Upper lobe of right lung (tissue), 1 donor: Measurements from ENCODE around the gene GPR152. TPM values are rescaled to one million over a fixed set of nuclear protein-coding genes. Genes with fewer than 3 reads are reported as not detected.

ENCODE experiments used
- ATAC-seq: fragments of 200-7000 bp; cut with Tn5 transposase; one replicate; pipeline ENCODE4 v1.9.1; 2020; ENCODE audit warnings: mild to moderate bottlenecking, moderate library complexity
- DNase-seq: peaks from one replicate; pipeline ENCODE4 v3.0.0-alpha.2; 2020
- H3K27ac ChIP-seq: fragments of 200-600 bp; one replicate; pipeline ENCODE4 v1.8.0; 2022
- H3K27me3 ChIP-seq: fragments of 200-600 bp; one replicate; pipeline ENCODE4 v1.8.0; 2022; ENCODE audit warnings: mild to moderate bottlenecking
- H3K36me3 ChIP-seq: fragments of 200-600 bp; one replicate; pipeline ENCODE4 v1.8.0; 2022
- H3K4me1 ChIP-seq: fragments of 200-600 bp; one replicate; pipeline ENCODE4 v1.8.0; 2022
- H3K4me3 ChIP-seq: fragments of 200-600 bp; one replicate; pipeline ENCODE4 v1.8.0; 2022; ENCODE audit warnings: mild to moderate bottlenecking
- H3K9me3 ChIP-seq: fragments of 200-600 bp; one replicate; pipeline ENCODE4 v1.8.0; 2022
- CTCF ChIP-seq: fragments of 200-600 bp; IDR thresholded peaks from one replicate; pipeline ENCODE4 v1.8.0; 2022; ENCODE audit warnings: antibody characterized with exemption
- intact Hi-C: fragments of 100-400 bp; cut with DNase I; formaldehyde crosslinking; loops from one replicate; pipeline ENCODE4 v1.11.0; 2022
- total RNA-seq: library from RNA; stranded (reverse); fragmentation: NEBNext Ultra II Directional; extraction: Animal tissue kit (Norgen Biotek cat#: 25700); gene quantifications from one replicate; pipeline ENCODE4 v1.2.1, GENCODE V29; 2021
- donor health status: DM: no; HTN: yes; CAD: no; lungs with severe emphysema.

GPR152 gene
- total RNA-seq, 1 donor from 2014 or later = not detected

- peaks cover 16% of the 10 kb centered on the region for H3K4me1 ChIP-seq
- no peak overlapping the region for H3K4me3 ChIP-seq
- ATAC-seq = no peak
- intact Hi-C loops = no loop called here
- H3K27me3 ChIP-seq = no peaks in the 10 kb centered on the region
- no peak for DNase-seq
- no peaks in the 10 kb centered on the region for H3K36me3 ChIP-seq
- TF ChIP-seq CTCF = no peak
- no peaks in the 10 kb centered on the region for H3K9me3 ChIP-seq
- no peak overlapping the region for H3K27ac ChIP-seq
These were observed 42.1 kb downstream of the GPR152 start for GRCh38 chr11:67410369-67410831.

- ATAC-seq (peak; percentile 44), DNase-seq (no peak)
- Histone ChIP-seq H3K27ac (peak overlapping the region; percentile 65), H3K4me1 (peaks cover 11% of the 10 kb centered on the region), H3K27me3 (no peaks in the 10 kb centered on the region), H3K4me3 (peak overlapping the region; percentile 16), H3K9me3 (no peaks in the 10 kb centered on the region), H3K36me3 (no peaks in the 10 kb centered on the region)
- TF ChIP-seq CTCF = no peak
- intact Hi-C loops = loop anchor here (10.0 kb wide), 1 partner anchor 95 kb away; the partner anchor contains the start of genes CDK2AP2 and PITPNM1
These were observed 42.7 kb downstream of the GPR152 start for GRCh38 chr11:67409781-67410368.

GRCh38 chr11:67409261-67409666 is 43.3 kb downstream of the GPR152 start:
- DNase-seq (no peak), ATAC-seq (peak; percentile 2)
- intact Hi-C loops = loop anchor here (10.0 kb wide), 1 partner anchor 96 kb away; the partner anchor contains the start of genes CDK2AP2 and PITPNM1
- H3K4me3 ChIP-seq = peak overlapping the region; percentile 16
- H3K9me3 ChIP-seq = no peaks in the 10 kb centered on the region
- no peaks in the 10 kb centered on the region for H3K36me3 ChIP-seq
- no peak for TF ChIP-seq CTCF
- H3K27ac ChIP-seq = peak overlapping the region; percentile 65
- H3K27me3 ChIP-seq = no peaks in the 10 kb centered on the region
- peaks cover 10% of the 10 kb centered on the region for H3K4me1 ChIP-seq

- H3K9me3 ChIP-seq = no peaks in the 10 kb centered on the region
- H3K36me3 ChIP-seq = no peaks in the 10 kb centered on the region
- intact Hi-C loops = loop anchor here (10.0 kb wide), 1 partner anchor 96 kb away; the partner anchor contains the start of genes CDK2AP2 and PITPNM1
- H3K4me3 ChIP-seq = no peak overlapping the region
- peak overlapping the region; percentile 30 for H3K27ac ChIP-seq
- no peaks in the 10 kb centered on the region for H3K27me3 ChIP-seq
- DNase-seq = no peak
- TF ChIP-seq CTCF = no peak
- ATAC-seq = no peak
- H3K4me1 ChIP-seq = peaks cover 10% of the 10 kb centered on the region
These were observed 43.9 kb downstream of the GPR152 start for GRCh38 chr11:67408437-67409200.

GRCh38 chr11:67407688-67408163 is 44.8 kb downstream of the GPR152 start:
- no peak overlapping the region for H3K4me3 ChIP-seq
- H3K4me1 ChIP-seq = peaks cover 18% of the 10 kb centered on the region
- H3K27ac ChIP-seq = peak overlapping the region; percentile 30
- H3K36me3 ChIP-seq = no peaks in the 10 kb centered on the region
- no peak for ATAC-seq
- no peak for TF ChIP-seq CTCF
- no peaks in the 10 kb centered on the region for H3K9me3 ChIP-seq
- H3K27me3 ChIP-seq = no peaks in the 10 kb centered on the region
- DNase-seq = no peak
- intact Hi-C loops = loop anchor here (10.0 kb wide), 1 partner anchor 97 kb away; the partner anchor contains the start of genes CDK2AP2 and PITPNM1
